HL-60 (cell line): ENCODE measurements around the gene ARHGAP32.

Experiments used
- POLR2AphosphoS5 ChIP-seq: IDR thresholded peaks from 2 replicates; pipeline ENCODE4 v1.6.1; 2012; ENCODE audit warnings: low read depth
- SPI1 ChIP-seq: IDR thresholded peaks from 2 replicates; pipeline ENCODE4 v1.6.1; 2012; ENCODE audit warnings: low read depth, mild to moderate bottlenecking, borderline replicate concordance
- TF ChIP-seq, protein P1 (sequence below): IDR thresholded peaks from one replicate; pipeline ENCODE4 v1.5.1; 2011; ENCODE audit warnings: low read length, control low read depth, inconsistent platforms; ENCODE audit not compliant: insufficient read depth

DNA sequence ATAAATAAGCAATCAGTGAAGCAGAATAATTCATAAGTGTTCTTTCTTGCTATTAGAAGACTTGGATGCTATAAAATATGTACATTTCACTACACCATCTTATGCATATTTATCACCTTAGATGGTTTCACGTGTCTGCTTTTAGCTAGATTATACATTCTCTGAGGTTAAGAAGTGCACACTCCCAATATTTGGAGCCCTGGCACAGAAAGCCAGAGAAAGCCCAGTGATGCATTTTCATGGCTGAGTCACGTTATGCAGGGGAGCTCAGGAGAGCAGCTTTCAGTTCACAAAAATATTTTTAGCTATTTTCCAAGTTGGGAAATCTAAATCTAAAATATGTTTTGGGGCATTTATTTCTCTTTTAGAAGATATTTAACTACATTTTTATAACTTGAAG, 244.4 kb downstream of the ARHGAP32 start:
- TF ChIP-seq POLR2AphosphoS5 (no peak), SPI1 (no peak)
- TF ChIP-seq, protein P1, sequence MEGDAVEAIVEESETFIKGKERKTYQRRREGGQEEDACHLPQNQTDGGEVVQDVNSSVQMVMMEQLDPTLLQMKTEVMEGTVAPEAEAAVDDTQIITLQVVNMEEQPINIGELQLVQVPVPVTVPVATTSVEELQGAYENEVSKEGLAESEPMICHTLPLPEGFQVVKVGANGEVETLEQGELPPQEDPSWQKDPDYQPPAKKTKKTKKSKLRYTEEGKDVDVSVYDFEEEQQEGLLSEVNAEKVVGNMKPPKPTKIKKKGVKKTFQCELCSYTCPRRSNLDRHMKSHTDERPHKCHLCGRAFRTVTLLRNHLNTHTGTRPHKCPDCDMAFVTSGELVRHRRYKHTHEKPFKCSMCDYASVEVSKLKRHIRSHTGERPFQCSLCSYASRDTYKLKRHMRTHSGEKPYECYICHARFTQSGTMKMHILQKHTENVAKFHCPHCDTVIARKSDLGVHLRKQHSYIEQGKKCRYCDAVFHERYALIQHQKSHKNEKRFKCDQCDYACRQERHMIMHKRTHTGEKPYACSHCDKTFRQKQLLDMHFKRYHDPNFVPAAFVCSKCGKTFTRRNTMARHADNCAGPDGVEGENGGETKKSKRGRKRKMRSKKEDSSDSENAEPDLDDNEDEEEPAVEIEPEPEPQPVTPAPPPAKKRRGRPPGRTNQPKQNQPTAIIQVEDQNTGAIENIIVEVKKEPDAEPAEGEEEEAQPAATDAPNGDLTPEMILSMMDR: no peak
